Activated naive CD8-positive, alpha-beta T cell treated with anti-CD3 and anti-CD28 coated beads, Interleukin-2, amount 10 ng/mL, durations not matched to agents 7 days and 5 days (primary cell): Measurements from ENCODE around the gene ACTA2. TPM values are rescaled to one million over a fixed set of nuclear protein-coding genes. Genes with fewer than 3 reads are reported as not detected.

Source experiments
- ATAC-seq: fragments of 150-1000 bp; cut with Tn5 transposase; one replicate; pipeline ENCODE4 v1.10.0; 2021; ENCODE audit warnings: low read depth, moderate library complexity
- POLR2A ChIA-PET: fragments of 350-600 bp; sonication (Branson Sonifier 250); formaldehyde crosslinking; loops from one replicate; lab custom pipeline; 2021; ENCODE audit warnings: antibody characterized with exemption; lab: Charles Lee
- DNase-seq: peaks from one replicate; pipeline ENCODE4 v3.0.0; 2021
- H3K27ac Mint-ChIP-seq: one replicate; pipeline ENCODE4 v1.8.0; 2022; ENCODE audit warnings: mild to moderate bottlenecking, mixed read lengths
- H3K27me3 Mint-ChIP-seq: one replicate; pipeline ENCODE4 v1.8.0; 2022; ENCODE audit warnings: mild to moderate bottlenecking, moderate library complexity, mixed read lengths
- H3K36me3 Mint-ChIP-seq: one replicate; pipeline ENCODE4 v1.8.0; 2021; ENCODE audit warnings: mild to moderate bottlenecking, mixed read lengths
- H3K4me1 Mint-ChIP-seq: one replicate; pipeline ENCODE4 v1.8.0; 2021; ENCODE audit warnings: mixed read lengths
- H3K4me3 Mint-ChIP-seq: one replicate; pipeline ENCODE4 v1.8.0; 2022; ENCODE audit warnings: mild to moderate bottlenecking, moderate library complexity, mixed read lengths
- H3K9me3 Mint-ChIP-seq: one replicate; pipeline ENCODE4 v1.8.0; 2021; ENCODE audit warnings: mixed read lengths
- total RNA-seq, 2 experiments: library from RNA; stranded (reverse); gene quantifications; one replicate each; pipeline ENCODE4 v1.2.3, GENCODE V29; 2021

Gene ACTA2
- total RNA-seq, 2 experiments from 2014 or later: 11.0 to 13.8 TPM

DNA sequence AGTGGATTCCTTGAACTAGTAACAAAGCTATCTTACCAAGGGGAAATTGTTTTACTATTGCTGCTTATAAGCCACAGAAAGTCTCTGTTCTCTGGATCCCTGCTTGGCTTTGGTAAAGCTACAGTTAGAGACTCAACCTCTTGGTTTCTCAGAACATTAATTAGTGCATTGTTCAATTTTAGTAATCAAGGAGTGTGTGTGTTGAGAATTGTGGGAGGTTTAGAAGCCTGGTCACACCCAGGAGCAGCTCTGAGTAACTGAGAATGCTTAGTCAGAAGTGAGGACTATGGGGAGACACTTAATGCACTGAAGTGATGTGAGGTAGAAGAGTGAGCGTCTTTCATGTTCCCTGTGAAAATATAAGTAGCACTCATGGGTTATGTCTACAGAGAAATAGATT, 8.2 kb upstream of the ACTA2 start:
- no peak overlapping the region for H3K4me3 Mint-ChIP-seq
- H3K27me3 Mint-ChIP-seq: no peaks in the 10 kb centered on the region
- H3K9me3 Mint-ChIP-seq: no peaks in the 10 kb centered on the region
- peaks cover 25% of the 10 kb centered on the region for H3K4me1 Mint-ChIP-seq
- POLR2A ChIA-PET: interaction anchor here (1.0 to 1.2 kb wide), 2 partner anchors 15 to 29 kb away, joined by 3 read pairs; no protein-coding TSS in a partner anchor
- no peak for DNase-seq
- peaks cover 10% of the 10 kb centered on the region for H3K36me3 Mint-ChIP-seq
- no peak overlapping the region for H3K27ac Mint-ChIP-seq
- ATAC-seq: no peak

DNA sequence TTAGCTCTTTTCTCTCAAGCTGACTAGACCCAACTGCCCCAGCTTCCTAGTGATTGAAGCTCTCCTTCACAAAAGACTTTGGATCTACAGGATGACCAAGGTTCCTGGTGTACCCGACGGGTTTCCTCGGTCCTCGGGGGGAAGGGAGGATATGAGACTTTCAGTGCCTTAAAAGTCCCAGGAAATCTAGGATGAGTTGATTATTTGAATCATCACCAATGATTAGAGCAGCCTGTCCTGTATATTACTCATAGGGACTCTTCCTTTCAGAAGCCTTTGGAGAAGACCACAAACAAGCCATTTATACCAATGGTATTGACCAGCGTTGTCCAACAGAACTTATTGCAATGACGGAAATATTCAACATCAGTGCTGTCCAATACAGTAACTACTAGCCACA, 6.1 kb upstream of the ACTA2 start:
- Mint-ChIP-seq H3K9me3 (peaks cover 3% of the 10 kb centered on the region), H3K4me3 (no peak overlapping the region), H3K27ac (no peak overlapping the region), H3K27me3 (peaks cover 2% of the 10 kb centered on the region), H3K4me1 (peaks cover 25% of the 10 kb centered on the region), H3K36me3 (peaks cover 10% of the 10 kb centered on the region)
- POLR2A ChIA-PET: no interaction called here
- no peak for ATAC-seq
- DNase-seq: no peak

DNA sequence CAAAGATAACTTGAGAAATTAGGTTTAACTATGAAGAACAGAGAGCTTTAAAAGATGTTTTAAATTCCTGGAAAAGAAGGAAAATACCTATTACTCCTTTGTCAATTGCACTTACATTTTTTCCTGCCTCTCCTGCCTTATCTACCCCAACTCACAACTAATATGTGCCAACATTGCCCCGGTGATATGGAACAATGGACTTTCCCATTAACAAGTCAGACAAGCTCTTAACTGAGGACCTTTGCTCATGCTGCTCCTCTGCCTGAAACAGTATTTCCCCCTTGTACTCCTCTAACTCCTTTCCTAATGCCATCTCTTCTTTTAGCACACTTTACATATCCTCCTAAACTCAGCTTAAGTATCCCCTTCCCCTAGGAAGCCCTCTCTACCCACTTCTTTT, 4.8 kb upstream of the ACTA2 start:
- POLR2A ChIA-PET: interaction anchor here (0.6 kb wide), 1 partner anchor 18 kb away, joined by 4 read pairs; no protein-coding TSS in a partner anchor
- Mint-ChIP-seq H3K4me1 (peaks cover 24% of the 10 kb centered on the region), H3K9me3 (peaks cover 4% of the 10 kb centered on the region), H3K27ac (no peak overlapping the region), H3K27me3 (peaks cover 2% of the 10 kb centered on the region), H3K36me3 (peaks cover 9% of the 10 kb centered on the region), H3K4me3 (no peak overlapping the region)
- ATAC-seq: no peak
- DNase-seq: no peak

DNA sequence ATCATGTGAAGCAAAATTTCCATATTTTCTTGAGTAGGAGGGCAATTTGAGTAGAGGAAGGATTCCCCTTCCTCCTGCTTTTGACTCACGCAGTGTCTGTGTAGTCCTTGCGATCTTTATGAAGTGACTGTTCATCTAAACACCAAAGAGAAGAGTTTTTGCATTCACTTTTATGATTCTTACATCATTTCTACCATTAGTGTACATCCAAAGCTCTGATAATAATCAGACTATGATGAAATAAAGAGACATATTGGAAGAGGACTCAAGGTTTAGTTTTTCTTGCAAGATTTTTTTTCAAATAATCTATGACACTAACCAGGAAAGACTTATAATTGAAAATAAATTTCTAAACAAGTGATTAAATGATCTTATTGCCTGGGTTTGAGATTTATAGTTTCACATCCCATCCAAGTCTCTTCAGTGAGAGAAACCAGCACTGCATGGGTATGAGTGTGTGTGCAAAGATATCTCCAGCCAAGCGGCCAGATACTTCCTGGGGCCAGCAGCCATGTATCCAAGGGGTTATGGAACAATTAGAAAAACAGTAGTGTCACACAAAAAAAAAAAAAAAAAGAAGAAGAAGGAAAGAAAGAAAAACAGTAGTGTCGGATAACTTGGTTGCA, 2.0 kb upstream of the ACTA2 start:
- H3K4me3 Mint-ChIP-seq: no peak overlapping the region
- DNase-seq (no peak), ATAC-seq (no peak)
- H3K27me3 Mint-ChIP-seq: peaks cover 2% of the 10 kb centered on the region
- POLR2A ChIA-PET: interaction anchor here (1.0 kb wide), 1 partner anchor 9 kb away, joined by 7 read pairs; no protein-coding TSS in a partner anchor
- H3K9me3 Mint-ChIP-seq: peaks cover 4% of the 10 kb centered on the region
- no peak overlapping the region for H3K27ac Mint-ChIP-seq
- peaks cover 16% of the 10 kb centered on the region for H3K36me3 Mint-ChIP-seq
- peaks cover 7% of the 10 kb centered on the region for H3K4me1 Mint-ChIP-seq

DNA sequence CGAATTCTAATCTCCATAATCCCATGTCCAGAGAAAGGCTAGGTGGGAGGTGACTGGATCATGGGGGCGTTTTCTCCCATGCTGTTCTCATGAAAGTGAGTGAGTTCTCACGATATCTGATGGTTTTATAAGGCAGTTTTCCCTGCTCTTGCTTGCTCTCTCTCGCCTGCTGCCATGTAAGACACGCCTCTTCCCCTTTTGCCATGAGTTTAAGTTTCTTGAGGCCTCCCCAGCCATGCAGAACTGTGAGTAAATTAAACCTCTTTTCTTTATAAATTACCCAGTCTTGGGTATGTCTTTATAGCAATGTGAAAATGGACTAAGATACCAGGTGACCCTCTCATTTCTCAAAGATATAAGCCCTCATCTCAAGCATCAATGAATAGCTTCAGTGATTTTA, 1.1 kb upstream of the ACTA2 start:
- Mint-ChIP-seq H3K27ac (no peak overlapping the region), H3K4me3 (no peak overlapping the region), H3K9me3 (peaks cover 4% of the 10 kb centered on the region), H3K4me1 (peaks cover 7% of the 10 kb centered on the region), H3K36me3 (peaks cover 16% of the 10 kb centered on the region), H3K27me3 (peaks cover 2% of the 10 kb centered on the region)
- ATAC-seq (no peak), DNase-seq (no peak)
- POLR2A ChIA-PET: no interaction called here

DNA sequence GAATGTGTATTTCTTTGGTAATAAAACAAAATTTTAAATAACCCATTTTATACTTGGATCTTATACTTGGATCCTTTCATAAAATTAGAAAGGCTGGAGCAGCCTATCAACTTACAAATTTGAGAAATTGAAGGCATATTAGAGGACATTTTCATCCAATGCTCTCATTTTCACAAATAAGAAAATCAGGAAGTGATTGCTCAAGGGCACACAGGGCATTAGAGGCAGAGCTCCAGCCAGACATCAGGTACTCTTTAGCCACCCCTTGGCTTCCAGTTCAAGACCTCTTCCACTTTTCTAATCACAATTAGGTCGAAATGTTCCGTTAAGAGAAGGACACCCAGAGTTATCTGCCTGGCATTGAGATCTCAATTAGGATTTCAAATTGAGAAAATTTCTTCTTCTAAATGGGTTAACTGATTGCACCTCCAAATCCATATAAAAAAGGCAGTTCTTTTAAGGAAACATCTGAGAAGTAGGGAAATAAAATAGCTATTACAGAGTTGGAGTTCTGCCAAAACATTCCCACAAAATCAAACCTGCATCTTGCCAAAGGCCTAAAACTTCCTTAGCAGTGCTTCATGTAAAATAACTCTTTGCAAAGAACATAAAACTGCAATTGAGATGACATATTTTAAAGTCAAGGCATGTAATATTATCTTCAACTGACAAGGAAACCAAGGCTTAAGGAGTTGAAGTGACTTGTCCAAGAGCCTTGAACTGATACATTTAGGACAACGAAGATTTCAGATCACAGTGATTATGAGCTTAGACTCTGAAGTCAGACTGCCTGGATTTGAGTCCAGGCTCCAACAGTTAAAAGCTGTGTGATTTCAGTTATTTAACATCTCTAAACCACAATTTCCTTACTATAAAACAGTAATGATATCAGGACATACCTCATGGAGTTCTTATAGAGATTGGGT, 2.4 kb downstream of the ACTA2 start:
- Mint-ChIP-seq H3K9me3 (peaks cover 4% of the 10 kb centered on the region), H3K4me1 (peaks cover 8% of the 10 kb centered on the region), H3K27me3 (peaks cover 2% of the 10 kb centered on the region), H3K27ac (no peak overlapping the region), H3K36me3 (peaks cover 18% of the 10 kb centered on the region), H3K4me3 (no peak overlapping the region)
- POLR2A ChIA-PET: no interaction called here
- ATAC-seq (no peak), DNase-seq (no peak)

DNA sequence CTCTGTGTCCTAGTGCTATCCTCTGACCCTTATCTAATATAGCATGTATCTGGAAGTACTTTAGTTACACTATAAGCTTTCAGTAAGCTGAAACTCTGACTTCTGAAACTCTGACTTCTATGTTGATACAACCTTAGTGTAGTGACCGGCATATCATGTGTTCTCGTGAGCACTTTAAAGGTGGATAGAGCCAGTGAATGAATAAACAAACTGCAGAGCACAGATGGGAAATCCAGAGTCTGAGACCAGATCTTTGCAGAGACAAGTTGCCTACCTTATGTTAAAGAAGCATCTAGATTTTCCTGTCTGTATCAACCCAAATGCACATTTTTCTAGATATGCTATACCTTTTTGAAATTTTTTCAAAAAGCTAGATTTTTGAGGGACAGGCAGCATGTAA, 3.5 kb downstream of the ACTA2 start:
- Mint-ChIP-seq H3K4me1 (peaks cover 17% of the 10 kb centered on the region), H3K36me3 (peaks cover 15% of the 10 kb centered on the region), H3K27ac (no peak overlapping the region), H3K4me3 (no peak overlapping the region), H3K27me3 (no peaks in the 10 kb centered on the region), H3K9me3 (peaks cover 2% of the 10 kb centered on the region)
- DNase-seq (no peak), ATAC-seq (no peak)
- POLR2A ChIA-PET: no interaction called here

DNA sequence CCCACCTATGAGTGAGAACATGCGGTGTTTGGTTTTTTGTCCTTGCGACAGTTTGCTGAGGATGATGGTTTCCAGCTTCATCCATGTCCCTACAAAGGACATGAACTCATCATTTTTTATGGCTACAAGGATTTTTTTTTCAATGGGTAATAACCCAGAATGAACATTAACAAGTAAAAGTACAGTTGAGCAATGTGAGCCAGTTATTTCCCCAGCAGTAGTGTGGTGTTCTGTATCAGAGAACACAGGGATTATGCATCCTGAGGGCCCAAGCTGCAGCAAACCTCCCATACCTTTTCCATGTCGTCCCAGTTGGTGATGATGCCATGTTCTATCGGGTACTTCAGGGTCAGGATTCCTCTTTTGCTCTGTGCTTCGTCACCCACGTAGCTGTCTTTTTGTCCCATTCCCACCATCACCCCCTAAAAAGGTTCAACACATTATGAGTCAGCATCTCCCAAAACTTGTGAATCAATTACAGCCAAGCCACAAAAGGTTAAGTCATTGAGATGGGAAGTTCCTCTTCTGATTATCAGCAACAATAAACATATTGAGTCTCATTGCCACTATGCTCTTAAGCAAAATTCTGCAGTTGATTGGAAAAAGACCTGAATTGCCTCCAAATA, 5.5 kb downstream of the ACTA2 start:
- Mint-ChIP-seq H3K9me3 (no peaks in the 10 kb centered on the region), H3K4me3 (no peak overlapping the region), H3K27ac (no peak overlapping the region), H3K4me1 (peaks cover 13% of the 10 kb centered on the region), H3K36me3 (peaks cover 11% of the 10 kb centered on the region), H3K27me3 (no peaks in the 10 kb centered on the region)
- no peak for ATAC-seq
- POLR2A ChIA-PET: interaction anchor here (2.7 kb wide), 1 partner anchor 44 kb away, joined by 8 read pairs; the partner anchor contains the start of gene FAS
- DNase-seq: no peak

DNA sequence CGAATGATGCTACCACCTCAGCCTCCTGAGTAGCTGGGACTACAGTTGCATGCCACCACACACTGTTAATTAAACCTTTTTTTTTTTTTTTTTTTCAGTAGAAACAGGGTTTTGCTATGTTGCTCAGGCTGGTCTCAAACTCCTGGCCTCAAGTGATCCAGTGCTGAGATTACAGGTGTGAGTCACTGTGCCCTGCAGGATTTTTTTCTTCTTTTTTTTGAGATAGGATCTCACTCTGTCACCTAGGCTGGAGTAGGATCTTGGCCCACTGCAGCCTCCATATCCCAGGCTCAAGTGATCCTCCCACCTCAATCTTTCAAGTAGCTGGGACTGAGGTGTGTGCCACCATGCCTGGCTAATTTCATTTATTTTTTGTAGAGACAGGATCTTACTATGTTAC, 6.4 kb downstream of the ACTA2 start:
- POLR2A ChIA-PET: interaction anchor here (0.9 to 2.7 kb wide), 3 partner anchors 9 to 45 kb away, joined by 3 to 8 read pairs (median 7); partner anchors contain the start of gene FAS
- Mint-ChIP-seq H3K4me1 (peaks cover 13% of the 10 kb centered on the region), H3K36me3 (peaks cover 8% of the 10 kb centered on the region), H3K9me3 (no peaks in the 10 kb centered on the region), H3K4me3 (no peak overlapping the region), H3K27me3 (no peaks in the 10 kb centered on the region), H3K27ac (no peak overlapping the region)
- DNase-seq: no peak
- no peak for ATAC-seq

DNA sequence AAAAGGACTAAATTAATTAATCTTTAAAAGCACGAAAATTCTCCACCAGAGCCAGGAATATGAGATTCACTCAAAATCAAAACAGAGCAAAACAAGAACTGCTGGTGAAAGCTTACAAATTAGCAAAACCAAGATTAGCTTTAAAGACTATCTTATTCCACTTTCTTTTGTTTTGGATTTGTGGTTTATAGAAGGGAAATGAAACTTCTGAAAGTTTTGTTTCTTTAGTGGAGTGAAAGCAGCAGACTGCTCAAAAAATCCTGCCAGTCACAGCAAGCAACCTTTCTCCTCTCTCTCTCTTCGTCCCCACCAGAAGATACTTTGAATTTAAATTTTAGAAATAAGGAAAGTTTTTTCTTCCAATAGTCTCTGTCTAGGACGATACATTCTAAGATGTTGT, 7.8 kb downstream of the ACTA2 start:
- no peak overlapping the region for H3K4me3 Mint-ChIP-seq
- H3K27me3 Mint-ChIP-seq: no peaks in the 10 kb centered on the region
- POLR2A ChIA-PET: interaction anchor here (2.7 kb wide), 1 partner anchor 46 kb away, joined by 8 read pairs; the partner anchor contains the start of gene FAS
- no peaks in the 10 kb centered on the region for H3K9me3 Mint-ChIP-seq
- DNase-seq (no peak), ATAC-seq (no peak)
- peaks cover 13% of the 10 kb centered on the region for H3K4me1 Mint-ChIP-seq
- H3K27ac Mint-ChIP-seq: no peak overlapping the region
- peaks cover 6% of the 10 kb centered on the region for H3K36me3 Mint-ChIP-seq

DNA sequence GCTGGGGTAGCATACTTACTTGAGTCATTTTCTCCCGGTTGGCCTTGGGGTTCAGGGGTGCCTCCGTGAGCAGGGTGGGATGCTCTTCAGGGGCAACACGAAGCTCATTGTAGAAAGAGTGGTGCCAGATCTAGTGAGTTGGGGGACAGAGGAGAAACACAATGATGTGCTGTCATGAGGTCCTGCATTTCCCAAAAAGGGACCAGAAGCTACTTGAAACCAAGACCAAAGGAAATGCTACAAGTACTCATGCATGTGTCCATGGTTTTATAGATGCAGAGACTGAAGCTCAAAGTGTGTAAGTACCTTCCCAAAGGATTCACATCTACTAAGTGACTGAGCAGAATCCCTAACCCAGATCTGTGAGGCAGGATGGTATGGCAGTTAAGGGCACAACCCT, 8.8 kb downstream of the ACTA2 start:
- H3K4me3 Mint-ChIP-seq: no peak overlapping the region

DNA sequence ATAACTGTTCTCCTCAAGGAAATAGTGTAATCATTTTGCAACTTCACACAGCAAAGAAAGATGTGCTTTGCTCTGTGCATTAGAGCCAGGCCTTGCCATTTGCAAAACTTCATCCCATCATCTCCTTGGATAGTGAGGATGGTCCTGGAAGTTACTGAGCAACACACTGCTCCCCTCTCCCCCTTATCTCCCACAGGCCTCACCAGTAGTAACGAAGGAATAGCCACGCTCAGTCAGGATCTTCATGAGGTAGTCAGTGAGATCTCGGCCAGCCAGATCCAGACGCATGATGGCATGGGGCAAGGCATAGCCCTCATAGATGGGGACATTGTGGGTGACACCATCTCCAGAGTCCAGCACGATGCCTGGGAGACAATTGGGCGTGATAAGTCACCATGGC, 11.5 kb downstream of the ACTA2 start:
- peak overlapping the region; percentile 1 for H3K27ac Mint-ChIP-seq
- POLR2A ChIA-PET: no interaction called here
- no peak overlapping the region for H3K4me3 Mint-ChIP-seq
- H3K36me3 Mint-ChIP-seq: peaks cover 10% of the 10 kb centered on the region
- no peaks in the 10 kb centered on the region for H3K27me3 Mint-ChIP-seq
- no peak for ATAC-seq
- no peaks in the 10 kb centered on the region for H3K9me3 Mint-ChIP-seq
- H3K4me1 Mint-ChIP-seq: peaks cover 19% of the 10 kb centered on the region
- no peak for DNase-seq

More for the DNA sequence above, 8.8 kb downstream of the ACTA2 start:
- Mint-ChIP-seq H3K27me3 (no peaks in the 10 kb centered on the region), H3K4me1 (peaks cover 13% of the 10 kb centered on the region), H3K36me3 (peaks cover 7% of the 10 kb centered on the region), H3K9me3 (no peaks in the 10 kb centered on the region), H3K27ac (no peak overlapping the region)
- ATAC-seq: no peak
- POLR2A ChIA-PET: interaction anchor here (0.7 kb wide), 1 partner anchor 47 kb away, joined by 3 read pairs; the partner anchor contains the start of gene FAS
- no peak for DNase-seq

DNA sequence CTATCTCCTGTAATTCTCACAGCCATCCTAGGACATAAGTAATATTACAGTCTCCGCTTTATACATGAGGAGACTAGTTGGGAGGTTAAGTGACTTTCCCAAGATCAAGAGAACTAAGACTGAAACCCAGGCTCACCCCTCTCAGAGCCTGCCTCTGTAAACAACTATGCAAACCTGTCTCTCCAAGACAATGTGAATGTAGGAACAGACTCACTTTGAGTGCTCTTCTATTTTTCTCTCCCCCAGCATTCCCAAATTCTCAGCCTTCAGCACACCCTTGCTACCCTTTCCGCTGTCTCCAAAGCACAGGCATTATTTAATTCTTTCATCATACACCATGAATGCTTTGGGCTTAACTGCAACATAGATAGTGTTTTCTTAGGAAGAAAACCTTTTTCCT, 13.6 kb downstream of the ACTA2 start:
- ATAC-seq: no peak
- Mint-ChIP-seq H3K4me3 (no peak overlapping the region), H3K36me3 (peaks cover 15% of the 10 kb centered on the region), H3K27ac (peak overlapping the region; percentile 26), H3K27me3 (no peaks in the 10 kb centered on the region), H3K9me3 (no peaks in the 10 kb centered on the region), H3K4me1 (peaks cover 19% of the 10 kb centered on the region)
- no peak for DNase-seq
- POLR2A ChIA-PET: no interaction called here
